HG02852 (cell line): Measurements from ENCODE around the gene CHRM1.
"Not testable (repeated sequence)": the region's sequence is repeated elsewhere in the genome, so short reads cannot be mapped to it uniquely, and the experiment has no call there.

Experiments used
- ATAC-seq: cut with Tn5 transposase; IDR thresholded peaks from one replicate; pipeline ENCODE4 v1.9.1; 2021; ENCODE audit warnings: mild to moderate bottlenecking, moderate library complexity; ENCODE audit not compliant: unreplicated experiment

CHRM1 gene

GRCh38 chr11:62921201-62921572, at the start of gene CHRM1:
Gene CHRM1 (minus strand): TSS chr11:62921363. CDS start chr11:62911100, 10,263 bp downstream.
- ATAC-seq = no peak

- ATAC-seq = no peak
These were observed 44.4 kb upstream of the CHRM1 start for GRCh38 chr11:62965574-62965973.

GRCh38 chr11:62962391-62962790, 41.2 kb upstream of the CHRM1 start:
- ATAC-seq = no peak

- no peak for ATAC-seq
These were observed 39.9 kb upstream of the CHRM1 start for GRCh38 chr11:62961017-62961570.

- ATAC-seq = no peak
These were observed 38.3 kb upstream of the CHRM1 start for GRCh38 chr11:62959422-62959980.

GRCh38 chr11:62958547-62959421, 37.6 kb upstream of the CHRM1 start:
- ATAC-seq = no peak

GRCh38 chr11:62957147-62957546, 36.0 kb upstream of the CHRM1 start:
- no peak for ATAC-seq

GRCh38 chr11:62954478-62954877, 33.3 kb upstream of the CHRM1 start:
- no peak for ATAC-seq

GRCh38 chr11:62953811-62954210, 32.6 kb upstream of the CHRM1 start:
- no peak for ATAC-seq

- no peak for ATAC-seq
These were observed 27.7 kb upstream of the CHRM1 start for GRCh38 chr11:62948765-62949320.

GRCh38 chr11:62945538-62945937, 24.4 kb upstream of the CHRM1 start:
- not testable (repeated sequence) for ATAC-seq

- not testable (repeated sequence) for ATAC-seq
These were observed 16.4 kb upstream of the CHRM1 start for GRCh38 chr11:62937528-62937927.

- no peak for ATAC-seq
These were observed 13.3 kb upstream of the CHRM1 start for GRCh38 chr11:62934496-62934785.

- ATAC-seq = no peak
These were observed 12.8 kb upstream of the CHRM1 start for GRCh38 chr11:62933750-62934495.

GRCh38 chr11:62933285-62933684, 12.1 kb upstream of the CHRM1 start:
- no peak for ATAC-seq

GRCh38 chr11:62931499-62932278, 10.5 kb upstream of the CHRM1 start:
- ATAC-seq = no peak

- ATAC-seq = no peak
These were observed 9.5 kb upstream of the CHRM1 start for GRCh38 chr11:62930666-62931065.

GRCh38 chr11:62930157-62930556, 9.0 kb upstream of the CHRM1 start:
- no peak for ATAC-seq

GRCh38 chr11:62928011-62928410, 6.8 kb upstream of the CHRM1 start:
- no peak for ATAC-seq

- ATAC-seq = no peak
These were observed 5.7 kb upstream of the CHRM1 start for GRCh38 chr11:62926680-62927455.
